ENCODE results near the gene PTPRE. TPM values are rescaled to one million over a fixed set of nuclear protein-coding genes. Genes with fewer than 3 reads are reported as not detected.

Gene PTPRE
- total and polyA plus RNA-seq, 8 donors = 6.8 to 88.7 (median 9.3) TPM

DNA sequence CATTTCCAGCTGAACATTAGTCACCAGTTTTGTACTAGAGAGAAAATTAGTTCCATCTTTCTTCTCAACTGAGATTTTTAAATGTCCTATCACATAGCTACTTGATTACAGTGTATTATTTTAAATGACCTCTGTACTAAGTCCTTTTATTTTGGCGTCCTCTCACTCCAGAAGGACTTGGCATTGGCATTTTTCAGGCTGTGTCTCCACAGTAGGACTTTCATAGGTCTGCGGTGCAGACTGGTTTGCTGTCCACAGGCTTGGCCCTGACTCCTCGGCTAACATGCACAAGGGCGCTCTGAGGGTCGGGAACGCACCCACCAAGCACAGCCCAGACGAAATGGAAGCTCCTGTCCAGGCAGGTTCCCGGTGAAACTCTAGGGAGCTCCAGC, 6.5 kb downstream of the PTPRE start:
- Histone ChIP-seq H3K27ac (no peak overlapping the region), H3K27me3 (no peaks in the 10 kb centered on the region), H3K4me1 (peaks cover 3 to 44% of the 10 kb centered on the region in 2 donors), H3K4me3 (no peak overlapping the region), H3K36me3 (no peaks in the 10 kb centered on the region), H3K9me3 (peaks cover 0 to 4% of the 10 kb centered on the region in 2 donors)
- DNase-seq = no peak
- intact Hi-C loops (cut with DNase I) = no loop called here
- no peak for ATAC-seq
- TF ChIP-seq, protein P1, sequence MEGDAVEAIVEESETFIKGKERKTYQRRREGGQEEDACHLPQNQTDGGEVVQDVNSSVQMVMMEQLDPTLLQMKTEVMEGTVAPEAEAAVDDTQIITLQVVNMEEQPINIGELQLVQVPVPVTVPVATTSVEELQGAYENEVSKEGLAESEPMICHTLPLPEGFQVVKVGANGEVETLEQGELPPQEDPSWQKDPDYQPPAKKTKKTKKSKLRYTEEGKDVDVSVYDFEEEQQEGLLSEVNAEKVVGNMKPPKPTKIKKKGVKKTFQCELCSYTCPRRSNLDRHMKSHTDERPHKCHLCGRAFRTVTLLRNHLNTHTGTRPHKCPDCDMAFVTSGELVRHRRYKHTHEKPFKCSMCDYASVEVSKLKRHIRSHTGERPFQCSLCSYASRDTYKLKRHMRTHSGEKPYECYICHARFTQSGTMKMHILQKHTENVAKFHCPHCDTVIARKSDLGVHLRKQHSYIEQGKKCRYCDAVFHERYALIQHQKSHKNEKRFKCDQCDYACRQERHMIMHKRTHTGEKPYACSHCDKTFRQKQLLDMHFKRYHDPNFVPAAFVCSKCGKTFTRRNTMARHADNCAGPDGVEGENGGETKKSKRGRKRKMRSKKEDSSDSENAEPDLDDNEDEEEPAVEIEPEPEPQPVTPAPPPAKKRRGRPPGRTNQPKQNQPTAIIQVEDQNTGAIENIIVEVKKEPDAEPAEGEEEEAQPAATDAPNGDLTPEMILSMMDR (IDR thresholded peaks at IDR 0.05) = no peak

- Histone ChIP-seq H3K27ac (no peak overlapping the region), H3K27me3 (no peaks in the 10 kb centered on the region), H3K4me3 (no peak overlapping the region), H3K4me1 (peaks cover 12 to 45% of the 10 kb centered on the region in 2 donors), H3K9me3 (peaks cover 0 to 4% of the 10 kb centered on the region in 2 donors), H3K36me3 (no peaks in the 10 kb centered on the region)
- DNase-seq = no peak
- TF ChIP-seq, protein P1 (IDR thresholded peaks at IDR 0.05) = no peak
- intact Hi-C loops (cut with DNase I) = no loop called here
- ATAC-seq = no peak
Observed at GRCh38 chr10:127915324-127915723, 8.4 kb downstream of the PTPRE start.

GRCh38 chr10:127916826-127917225, 9.9 kb downstream of the PTPRE start:
- no peak overlapping the region for H3K4me3 ChIP-seq
- H3K27me3 ChIP-seq = no peaks in the 10 kb centered on the region
- peaks cover 0 to 4% of the 10 kb centered on the region in 2 donors for H3K9me3 ChIP-seq
- no peak overlapping the region for H3K27ac ChIP-seq
- intact Hi-C loops (cut with DNase I) = no loop called here
- no peak for DNase-seq
- no peaks in the 10 kb centered on the region for H3K36me3 ChIP-seq
- TF ChIP-seq, protein P1 (IDR thresholded peaks at IDR 0.05) = no peak
- ATAC-seq = no peak
- peaks cover 26 to 45% of the 10 kb centered on the region in 2 donors for H3K4me1 ChIP-seq

GRCh38 chr10:127918572-127918971, 11.7 kb downstream of the PTPRE start:
- intact Hi-C loops (cut with DNase I) = no loop called here
- Histone ChIP-seq H3K9me3 (peaks cover 0 to 4% of the 10 kb centered on the region in 2 donors), H3K4me1 (peaks cover 37 to 61% of the 10 kb centered on the region in 2 donors), H3K27ac (peak overlapping the region in 1 of 2 donors; percentile 83), H3K4me3 (no peak overlapping the region), H3K27me3 (no peaks in the 10 kb centered on the region), H3K36me3 (no peaks in the 10 kb centered on the region)
- ATAC-seq (no peak), DNase-seq (peak in 1 of 4 donors; percentile 81)
- TF ChIP-seq, protein P1 (IDR thresholded peaks at IDR 0.05) = no peak

GRCh38 chr10:127919418-127920271, 12.7 kb downstream of the PTPRE start:
- intact Hi-C loops (cut with DNase I) = no loop called here
- ATAC-seq (no peak), DNase-seq (no peak)
- H3K27me3 ChIP-seq = no peaks in the 10 kb centered on the region
- H3K9me3 ChIP-seq = peaks cover 0 to 4% of the 10 kb centered on the region in 2 donors
- H3K27ac ChIP-seq = peak overlapping the region; percentile 33 to 83
- TF ChIP-seq, protein P1 (IDR thresholded peaks at IDR 0.05) = peak in 1 of 2 donors; percentile 22
- no peaks in the 10 kb centered on the region for H3K36me3 ChIP-seq
- no peak overlapping the region for H3K4me3 ChIP-seq
- H3K4me1 ChIP-seq = peaks cover 37 to 72% of the 10 kb centered on the region in 2 donors
